Brain microvascular endothelial cell (primary cell): ENCODE data around the gene PGGHG.

Source experiments
- DNase-seq: peaks from one replicate; pipeline ENCODE4 v3.0.0-alpha.2; 2020
- H3K27ac ChIP-seq: fragments of 250-450 bp; sonication (Bioruptor Pico); 2 replicates; pipeline ENCODE4 v1.5.1; 2020; ENCODE audit warnings: mild to moderate bottlenecking, moderate library complexity
- H3K27me3 ChIP-seq: fragments of 250-450 bp; sonication (Bioruptor Pico); replicated peaks from 2 replicates; pipeline ENCODE4 v1.5.1; 2020; ENCODE audit warnings: mild to moderate bottlenecking
- H3K36me3 ChIP-seq: fragments of 250-450 bp; sonication (Bioruptor Pico); replicated peaks from 2 replicates; pipeline ENCODE4 v1.5.1; 2020; ENCODE audit warnings: mild to moderate bottlenecking
- H3K4me3 ChIP-seq: 2 replicates; pipeline ENCODE4 v1.5.1; 2011; ENCODE audit warnings: low read depth, mild to moderate bottlenecking, control low read depth, low read length, moderate library complexity
- CTCF ChIP-seq: IDR thresholded peaks from 2 replicates; pipeline ENCODE4 v1.5.1; 2011; ENCODE audit warnings: low read depth, mild to moderate bottlenecking, moderate library complexity, low read length, control low read depth, inconsistent platforms; ENCODE audit errors: missing control alignments
- in situ Hi-C: cut with HindIII; loops from 2 replicates; pipeline ENCODE4 v1.10.0; 2017; ENCODE audit warnings: low sequenced_read_pairs, low pct_ligation_motif_present

Gene PGGHG

GRCh38 chr11:293852-294661, 5.1 kb downstream of the PGGHG start:
- TF ChIP-seq CTCF = no peak
- H3K27ac ChIP-seq = no peak overlapping the region
- H3K4me3 ChIP-seq = no peak overlapping the region
- in situ Hi-C loops = no loop called here
- H3K36me3 ChIP-seq = no peaks in the 10 kb centered on the region
- no peaks in the 10 kb centered on the region for H3K27me3 ChIP-seq
- no peak for DNase-seq

GRCh38 chr11:294780-295179, 5.9 kb downstream of the PGGHG start:
- no peak for DNase-seq
- in situ Hi-C loops = no loop called here
- Histone ChIP-seq H3K36me3 (no peaks in the 10 kb centered on the region), H3K4me3 (no peak overlapping the region), H3K27me3 (no peaks in the 10 kb centered on the region), H3K27ac (no peak overlapping the region)
- TF ChIP-seq CTCF = no peak

GRCh38 chr11:295351-296170, 6.6 kb downstream of the PGGHG start:
- no peak overlapping the region for H3K4me3 ChIP-seq
- DNase-seq = no peak

GRCh38 chr11:296171-297050, 7.5 kb downstream of the PGGHG start:
- no peak for TF ChIP-seq CTCF
- Histone ChIP-seq H3K36me3 (no peaks in the 10 kb centered on the region), H3K4me3 (no peak overlapping the region), H3K27ac (no peak overlapping the region), H3K27me3 (peaks cover 2% of the 10 kb centered on the region)
- DNase-seq = no peak
- in situ Hi-C loops = no loop called here

More at GRCh38 chr11:295351-296170, 6.6 kb downstream of the PGGHG start:
- H3K36me3 ChIP-seq = no peaks in the 10 kb centered on the region
- no peak overlapping the region for H3K27ac ChIP-seq
- no peak for TF ChIP-seq CTCF
- in situ Hi-C loops = no loop called here
- H3K27me3 ChIP-seq = peaks cover 2% of the 10 kb centered on the region

- Histone ChIP-seq H3K4me3 (no peak overlapping the region), H3K27me3 (peaks cover 2% of the 10 kb centered on the region), H3K27ac (no peak overlapping the region), H3K36me3 (no peaks in the 10 kb centered on the region)
- no peak for DNase-seq
- no peak for TF ChIP-seq CTCF
- in situ Hi-C loops = no loop called here
These were observed 8.2 kb downstream of the PGGHG start for GRCh38 chr11:297051-297585.
